ENCODE measurements around the gene POU5F1. TPM values are rescaled to one million over a fixed set of nuclear protein-coding genes. Genes with fewer than 3 reads are reported as not detected.

The POU5F1 gene
- total and polyA plus RNA-seq, 2 donors (not counting 1 experiment from before 2014, with no cell fraction given): under 0.01 TPM; not detected in 1

- Histone ChIP-seq H3K4me3 (replicated peaks in 1 of 4; ENCODE audit: control extremely low read depth in 1 of 4, insufficient read depth in 1 of 4, low read depth in 3 of 4, low read length in 4 of 4) (peak overlapping the region in 2 of 4 experiments; percentile 43 to 53), H3K36me3 (ENCODE audit: control insufficient read depth, insufficient read depth, low read length) (no peaks in the 10 kb centered on the region), H3K4me2 (ENCODE audit: extremely low read depth, insufficient read depth, low read length) (no peak overlapping the region), H3K4me1 (ENCODE audit: control insufficient read depth, extremely low read depth, insufficient read depth, low read length) (peaks cover 9% of the 10 kb centered on the region), H3K79me2 (ENCODE audit: control insufficient read depth, insufficient read depth, low read length) (no peaks in the 10 kb centered on the region), H2AFZ (ENCODE audit: low read length) (no peak overlapping the region), H3K27me3 (ENCODE audit: control insufficient read depth, insufficient read depth, low read length) (no peaks in the 10 kb centered on the region), H3K27ac (ENCODE audit: insufficient read depth, low read length) (no peak overlapping the region), H4K20me1 (ENCODE audit: control insufficient read depth, extremely low read depth, insufficient read depth, low read length) (no peaks in the 10 kb centered on the region), H3K9me3 (ENCODE audit: control insufficient read depth, insufficient read depth, low read depth, low read length) (no peaks in the 10 kb centered on the region), H3K9ac (ENCODE audit: insufficient read depth, low read length) (no peak overlapping the region)
- DNase-seq (ENCODE audit: low read depth in 2 of 2): peak; percentile 71 to 82
- TF ChIP-seq, protein P1, sequence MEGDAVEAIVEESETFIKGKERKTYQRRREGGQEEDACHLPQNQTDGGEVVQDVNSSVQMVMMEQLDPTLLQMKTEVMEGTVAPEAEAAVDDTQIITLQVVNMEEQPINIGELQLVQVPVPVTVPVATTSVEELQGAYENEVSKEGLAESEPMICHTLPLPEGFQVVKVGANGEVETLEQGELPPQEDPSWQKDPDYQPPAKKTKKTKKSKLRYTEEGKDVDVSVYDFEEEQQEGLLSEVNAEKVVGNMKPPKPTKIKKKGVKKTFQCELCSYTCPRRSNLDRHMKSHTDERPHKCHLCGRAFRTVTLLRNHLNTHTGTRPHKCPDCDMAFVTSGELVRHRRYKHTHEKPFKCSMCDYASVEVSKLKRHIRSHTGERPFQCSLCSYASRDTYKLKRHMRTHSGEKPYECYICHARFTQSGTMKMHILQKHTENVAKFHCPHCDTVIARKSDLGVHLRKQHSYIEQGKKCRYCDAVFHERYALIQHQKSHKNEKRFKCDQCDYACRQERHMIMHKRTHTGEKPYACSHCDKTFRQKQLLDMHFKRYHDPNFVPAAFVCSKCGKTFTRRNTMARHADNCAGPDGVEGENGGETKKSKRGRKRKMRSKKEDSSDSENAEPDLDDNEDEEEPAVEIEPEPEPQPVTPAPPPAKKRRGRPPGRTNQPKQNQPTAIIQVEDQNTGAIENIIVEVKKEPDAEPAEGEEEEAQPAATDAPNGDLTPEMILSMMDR (conservative IDR thresholded peaks at IDR 0.05 in 1 of 2, IDR thresholded peaks at IDR 0.05 in 1 of 2; ENCODE audit: low read depth in 1 of 2, low read length in 2 of 2): no peak
- no peak for TF ChIP-seq EZH2 (IDR thresholded peaks at IDR 0.05; ENCODE audit: low read length, missing control alignments)
Measured at GRCh38 chr6:31180500-31180899, 10.0 kb upstream of the POU5F1 start.

DNA sequence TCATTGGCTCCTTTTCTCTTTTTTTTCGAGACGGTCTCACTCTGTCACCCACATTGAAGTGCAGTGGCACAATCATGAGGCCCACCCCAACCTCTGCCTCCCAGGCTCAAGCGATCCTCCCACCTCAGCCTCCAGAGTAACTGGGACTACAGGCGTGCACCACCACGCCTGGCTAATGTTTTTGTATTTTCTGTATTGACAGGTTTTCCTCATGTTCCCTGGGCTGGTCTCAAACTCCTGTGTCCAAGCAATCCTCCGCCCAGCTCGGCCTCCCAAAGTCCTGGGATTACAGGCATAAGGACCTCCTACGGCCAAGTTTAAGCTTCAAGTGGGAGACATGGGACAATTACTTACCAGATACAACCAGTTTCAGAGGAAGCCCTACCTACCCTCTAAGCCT, 9.4 kb upstream of the POU5F1 start:
- H2AFZ ChIP-seq (ENCODE audit: low read length): no peak overlapping the region
- no peaks in the 10 kb centered on the region for H3K9me3 ChIP-seq (ENCODE audit: control insufficient read depth, insufficient read depth, low read depth, low read length)
- H3K4me3 ChIP-seq (replicated peaks in 1 of 4; ENCODE audit: control extremely low read depth in 1 of 4, insufficient read depth in 1 of 4, low read depth in 3 of 4, low read length in 4 of 4): peak overlapping the region in 2 of 4 experiments; percentile 43 to 53
- no peaks in the 10 kb centered on the region for H4K20me1 ChIP-seq (ENCODE audit: control insufficient read depth, extremely low read depth, insufficient read depth, low read length)
- no peaks in the 10 kb centered on the region for H3K36me3 ChIP-seq (ENCODE audit: control insufficient read depth, insufficient read depth, low read length)
- H3K4me2 ChIP-seq (ENCODE audit: extremely low read depth, insufficient read depth, low read length): no peak overlapping the region
- no peak for DNase-seq (ENCODE audit: low read depth in 2 of 2)
- no peak overlapping the region for H3K9ac ChIP-seq (ENCODE audit: insufficient read depth, low read length)
- H3K27me3 ChIP-seq (ENCODE audit: control insufficient read depth, insufficient read depth, low read length): no peaks in the 10 kb centered on the region
- H3K4me1 ChIP-seq (ENCODE audit: control insufficient read depth, extremely low read depth, insufficient read depth, low read length): peaks cover 11% of the 10 kb centered on the region
- TF ChIP-seq EZH2 (IDR thresholded peaks at IDR 0.05; ENCODE audit: low read length, missing control alignments): no peak
- TF ChIP-seq, protein P1 (conservative IDR thresholded peaks at IDR 0.05 in 1 of 2, IDR thresholded peaks at IDR 0.05 in 1 of 2; ENCODE audit: low read depth in 1 of 2, low read length in 2 of 2): no peak
- no peaks in the 10 kb centered on the region for H3K79me2 ChIP-seq (ENCODE audit: control insufficient read depth, insufficient read depth, low read length)
- H3K27ac ChIP-seq (ENCODE audit: insufficient read depth, low read length): no peak overlapping the region

DNA sequence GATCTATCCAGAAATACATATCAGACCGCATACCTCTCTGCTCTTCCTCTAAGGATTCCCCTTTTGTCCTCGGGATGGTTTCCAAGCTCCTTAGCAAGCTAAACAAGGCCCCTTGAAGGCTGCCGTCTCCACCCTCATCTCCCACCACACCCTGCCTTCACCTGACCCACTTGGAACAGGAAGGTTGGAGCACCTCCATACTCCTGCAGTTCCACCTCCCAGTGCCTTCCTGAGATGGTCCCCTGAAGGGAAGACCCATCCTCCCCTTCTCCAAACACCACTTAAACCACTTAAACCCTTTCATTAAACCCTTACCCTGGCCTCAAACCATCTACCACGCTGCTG, 8.5 kb upstream of the POU5F1 start:
- no peak overlapping the region for H3K4me3 ChIP-seq (replicated peaks in 1 of 4; ENCODE audit: control extremely low read depth in 1 of 4, insufficient read depth in 1 of 4, low read depth in 3 of 4, low read length in 4 of 4)
- H3K4me1 ChIP-seq (ENCODE audit: control insufficient read depth, extremely low read depth, insufficient read depth, low read length): peaks cover 11% of the 10 kb centered on the region
- DNase-seq (ENCODE audit: low read depth in 2 of 2): no peak
- H3K9ac ChIP-seq (ENCODE audit: insufficient read depth, low read length): no peak overlapping the region
- H4K20me1 ChIP-seq (ENCODE audit: control insufficient read depth, extremely low read depth, insufficient read depth, low read length): no peaks in the 10 kb centered on the region
- no peak overlapping the region for H3K27ac ChIP-seq (ENCODE audit: insufficient read depth, low read length)
- H3K36me3 ChIP-seq (ENCODE audit: control insufficient read depth, insufficient read depth, low read length): no peaks in the 10 kb centered on the region
- H3K79me2 ChIP-seq (ENCODE audit: control insufficient read depth, insufficient read depth, low read length): no peaks in the 10 kb centered on the region
- no peaks in the 10 kb centered on the region for H3K27me3 ChIP-seq (ENCODE audit: control insufficient read depth, insufficient read depth, low read length)
- H3K4me2 ChIP-seq (ENCODE audit: extremely low read depth, insufficient read depth, low read length): no peak overlapping the region
- peak overlapping the region; percentile 24 for H2AFZ ChIP-seq (ENCODE audit: low read length)
- TF ChIP-seq EZH2 (IDR thresholded peaks at IDR 0.05; ENCODE audit: low read length, missing control alignments): no peak
- H3K9me3 ChIP-seq (ENCODE audit: control insufficient read depth, insufficient read depth, low read depth, low read length): no peaks in the 10 kb centered on the region

All from fibroblast of lung (primary cell).